HepG2 (cell line): Measurements from ENCODE around the gene C1QTNF9.
"Not testable (repeated sequence)": the region's sequence is repeated elsewhere in the genome, so short reads cannot be mapped to it uniquely, and the experiment has no call there.

Source experiments
- CCDC6 ChIP-seq: sonication (generic); formaldehyde crosslinking; IDR thresholded peaks from 2 replicates; pipeline ENCODE4 v1.8.1; 2022; ENCODE audit warnings: mild to moderate bottlenecking, missing genetic modification reagents, moderate library complexity
- IRF2 ChIP-seq: IDR thresholded peaks from 2 replicates; pipeline ENCODE4 v1.6.1; 2018; ENCODE audit warnings: missing genetic modification reagents, missing compliant biosample characterization
- JUNB ChIP-seq: sonication (generic); formaldehyde crosslinking; IDR thresholded peaks from 2 replicates; pipeline ENCODE4 v1.8.0; 2022; ENCODE audit warnings: missing genetic modification reagents, mild to moderate bottlenecking, borderline replicate concordance
- ZNF776 ChIP-seq: sonication (generic); formaldehyde crosslinking; IDR thresholded peaks from 2 replicates; pipeline ENCODE4 v1.4.0; 2020; ENCODE audit warnings: mild to moderate bottlenecking, missing genetic modification reagents

DNA sequence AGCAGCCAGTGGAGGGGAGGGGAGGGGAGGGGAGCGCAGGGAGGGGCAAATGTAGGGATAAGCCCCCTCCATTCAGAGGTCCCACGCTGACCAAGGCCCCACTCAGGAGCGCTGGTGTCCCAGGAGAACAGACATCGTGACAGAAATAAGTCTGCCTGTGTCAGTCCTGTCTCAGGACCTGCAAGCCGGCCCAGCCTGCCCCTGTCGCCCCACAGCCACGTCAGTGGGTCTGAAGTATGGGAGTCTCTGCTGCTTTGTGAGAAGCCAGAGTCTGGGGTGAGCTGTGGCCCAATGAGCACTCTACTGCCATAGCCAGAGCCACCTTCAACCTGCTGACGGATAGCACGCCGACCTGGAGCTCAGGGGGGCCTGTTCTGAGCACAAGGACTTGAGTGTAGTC is 8.5 kb downstream of the C1QTNF9 start:
- not testable (repeated sequence) for TF ChIP-seq CCDC6; ZNF776 (CRISPR knock-in tag); JUNB (CRISPR knock-in tag); IRF2 (CRISPR knock-in tag)
